T-cell (primary cell): ENCODE data around the gene AMZ1. TPM values are rescaled to one million over a fixed set of nuclear protein-coding genes. Genes with fewer than 3 reads are reported as not detected.

Experiments
- ATAC-seq, 4 experiments: fragments of 200-7000 bp in 3 of 4; fragments of 150-1000 bp in 1 of 4; cut with Tn5 transposase; replicated peaks in 1 of 4; 1 replicate in 3 of 4; 2 replicates in 1 of 4; pipeline ENCODE4 v1.10.0; 2021; ENCODE audit warnings: moderate library complexity in 3 of 4, mild to moderate bottlenecking in 2 of 4, moderate number of reproducible peaks in 1 of 4
- CTCF ChIA-PET, 2 donors: fragments of 300-600 bp; sonication (Branson Sonifier 250); formaldehyde crosslinking; loops; one replicate each; lab custom pipeline; 2022; ENCODE audit warnings: antibody characterized with exemption in 2 of 2; lab: Charles Lee
- POLR2A ChIA-PET, 2 donors: fragments of 300-600 bp; sonication (Branson Sonifier 250); formaldehyde crosslinking; loops; one replicate each; lab custom pipeline; 2022; ENCODE audit warnings: antibody characterized with exemption in 2 of 2; lab: Charles Lee
- DNase-seq, 35 experiments: peaks; one replicate each; pipeline versions ENCODE4 v3.0.0 to v3.0.0-alpha.2; 2013 to 2023
- H3K27ac ChIP-seq: one replicate; pipeline ENCODE4 v1.5.1; 2013; ENCODE audit warnings: low read length
- H3K27me3 ChIP-seq, 2 experiments: replicated peaks in 1 of 2; 1 replicate in 1 of 2; 2 replicates in 1 of 2; pipeline versions ENCODE4 v1.6.1 to v1.7.0; 2013; ENCODE audit warnings: low read length in 1 of 2, mixed read lengths in 1 of 2; ENCODE audit not compliant: control insufficient read depth in 2 of 2, insufficient read depth in 2 of 2; ENCODE audit errors: extremely low read depth in 1 of 2
- H3K36me3 ChIP-seq, 2 donors: 1 replicate in 1 of 2; 2 replicates in 1 of 2; pipeline versions ENCODE4 v1.6.1 to v1.7.0; 2013; ENCODE audit warnings: low read length in 1 of 2; ENCODE audit not compliant: control insufficient read depth in 2 of 2, insufficient read depth in 1 of 2; ENCODE audit errors: extremely low read depth in 1 of 2
- H3K4me1 ChIP-seq, 2 experiments: 1 replicate in 1 of 2; 2 replicates in 1 of 2; pipeline versions ENCODE4 v1.6.1 to v1.7.0; 2013; ENCODE audit warnings: low read length in 2 of 2, mixed read lengths in 1 of 2; ENCODE audit not compliant: insufficient read depth in 2 of 2, control insufficient read depth in 1 of 2; ENCODE audit errors: extremely low read depth in 1 of 2
- H3K4me3 ChIP-seq, 2 donors: 1 replicate in 1 of 2; 2 replicates in 1 of 2; pipeline versions ENCODE4 v1.5.1 to v1.7.0; 2013; ENCODE audit warnings: mild to moderate bottlenecking in 2 of 2, low read length in 1 of 2, moderate library complexity in 1 of 2; ENCODE audit not compliant: control insufficient read depth in 1 of 2; ENCODE audit errors: extremely low read depth in 1 of 2
- H3K9me3 ChIP-seq: 2 replicates; pipeline ENCODE4 v1.7.0; 2013
- H3K27ac Mint-ChIP-seq, 2 donors: one replicate each; pipeline ENCODE4 v1.8.0; 2020 to 2021; ENCODE audit warnings: mild to moderate bottlenecking in 2 of 2, mixed read lengths in 2 of 2
- H3K27me3 Mint-ChIP-seq, 2 donors: one replicate each; pipeline ENCODE4 v1.8.0; 2021 to 2022; ENCODE audit warnings: mixed read lengths in 2 of 2
- H3K36me3 Mint-ChIP-seq: one replicate; pipeline ENCODE4 v1.8.0; 2021; ENCODE audit warnings: mixed read lengths
- H3K4me1 Mint-ChIP-seq, 3 donors: one replicate each; pipeline ENCODE4 v1.8.0; 2020 to 2022; ENCODE audit warnings: mixed read lengths in 3 of 3, mild to moderate bottlenecking in 1 of 3
- H3K4me3 Mint-ChIP-seq, 3 donors: one replicate each; pipeline ENCODE4 v1.8.0; 2020 to 2022; ENCODE audit warnings: mild to moderate bottlenecking in 3 of 3, mixed read lengths in 3 of 3, moderate library complexity in 3 of 3
- H3K9me3 Mint-ChIP-seq, 3 donors: one replicate each; pipeline ENCODE4 v1.8.0; 2020 to 2022; ENCODE audit warnings: mixed read lengths in 3 of 3
- WGBS: methylation state at CpG from one replicate; pipeline ENCODE4 v1.1.5; 2013; ENCODE audit warnings: missing lambda C conversion rate; ENCODE audit not compliant: insufficient coverage; 5-methylcytosine and 5-hydroxymethylcytosine counted together
- total RNA-seq, 35 experiments: library from RNA in 6 of 35; stranded (reverse) in 6 of 35; fragments of 120-200 nt in 1 of 35; gene quantifications; one replicate each; pipeline versions ENCODE4 v1.2.1 to v1.2.4 and lab custom pipeline; 2013 to 2026

AMZ1 gene
- total RNA-seq, 5 donors from 2014 or later (not counting 1 experiment from before 2014, with no cell fraction given): 0.09 to 0.79 (median 0.30) TPM

DNA sequence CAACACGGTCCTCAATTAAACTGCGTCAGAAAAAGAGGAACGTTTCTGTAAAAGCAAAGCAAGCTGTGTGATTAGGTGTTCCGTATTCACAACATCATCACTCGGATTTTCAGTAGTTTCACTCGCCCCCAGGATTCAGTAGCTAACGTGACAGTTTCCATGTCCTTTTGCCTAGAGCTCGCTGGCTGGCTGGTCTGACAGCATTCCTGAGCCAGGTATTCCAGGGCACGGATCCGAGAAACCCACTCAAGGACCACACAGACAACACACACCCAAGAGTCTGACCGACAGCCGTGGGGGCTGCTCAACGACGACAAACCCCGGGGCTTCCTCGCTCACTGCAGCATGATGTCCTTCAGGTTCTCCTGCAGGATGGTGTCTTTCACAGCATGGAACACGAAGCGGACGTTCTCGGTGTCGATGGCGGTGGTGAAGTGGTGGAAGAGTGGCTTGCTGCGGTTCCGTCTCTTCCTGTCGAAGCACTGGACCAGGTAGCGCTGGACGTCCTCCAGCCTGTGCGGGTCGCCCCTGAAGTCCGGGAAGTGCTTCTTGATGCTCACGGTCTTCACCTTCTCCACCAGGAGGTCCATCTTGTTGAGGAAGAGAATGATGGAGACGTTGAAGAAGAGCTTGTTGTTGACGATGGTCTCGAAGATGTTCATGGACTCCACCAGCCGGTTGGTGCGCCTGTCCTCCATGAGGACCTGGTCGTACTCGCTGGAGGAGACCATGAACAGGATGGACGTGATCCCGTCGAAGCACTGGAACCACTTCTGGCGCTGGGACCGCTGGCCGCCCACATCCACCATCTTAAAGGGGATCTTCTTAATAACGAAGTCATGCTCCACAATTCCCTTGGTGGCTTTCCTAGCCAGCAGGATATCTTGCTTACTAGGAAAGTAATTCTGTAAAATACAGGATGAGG, 43.1 kb downstream of the AMZ1 start:
- DNase-seq (peak in 1 of 35 experiments; percentile 6), ATAC-seq (no peak)
- no peaks in the 10 kb centered on the region for H3K27me3 ChIP-seq
- H3K36me3 ChIP-seq: peaks cover 8 to 15% of the 10 kb centered on the region in 2 donors
- ChIA-PET POLR2A (no interaction called here), CTCF (no interaction called here)
- WGBS: 97% methylated on average over 29 of the region's 45 CpGs
- H3K4me3 ChIP-seq: no peak overlapping the region
- no peaks in the 10 kb centered on the region for H3K9me3 ChIP-seq
- no peaks in the 10 kb centered on the region for H3K27me3 Mint-ChIP-seq
- no peak overlapping the region for H3K4me3 Mint-ChIP-seq
- H3K9me3 Mint-ChIP-seq: no peaks in the 10 kb centered on the region
- no peak overlapping the region for H3K27ac ChIP-seq
- peaks cover 51% of the 10 kb centered on the region for H3K36me3 Mint-ChIP-seq
- H3K27ac Mint-ChIP-seq: no peak overlapping the region
- H3K4me1 ChIP-seq: peaks cover 3 to 13% of the 10 kb centered on the region in 2 experiments
- H3K4me1 Mint-ChIP-seq: peaks cover 16 to 22% (median 20%) of the 10 kb centered on the region in 3 donors

DNA sequence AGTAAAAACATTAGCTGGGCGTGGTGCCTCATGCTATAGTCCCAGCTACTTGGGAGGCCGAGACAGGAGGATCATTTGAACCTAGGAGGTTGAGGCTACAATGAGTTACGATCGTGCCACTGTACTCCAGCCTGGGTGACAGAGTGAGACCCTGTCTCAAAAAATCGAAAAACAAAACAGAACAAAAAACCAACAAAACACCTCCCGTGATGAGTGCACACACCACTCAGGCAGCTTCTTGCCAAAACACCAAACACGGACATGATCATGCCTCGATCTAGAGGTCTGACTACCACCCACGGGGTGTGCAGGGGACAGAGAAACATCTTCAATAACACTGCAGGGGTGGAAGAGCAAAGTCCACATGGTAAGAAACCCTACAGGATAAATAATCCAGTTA, 44.4 kb downstream of the AMZ1 start:
- peak overlapping the region in 1 of 2 donors; percentile 1 for H3K27ac Mint-ChIP-seq
- Histone ChIP-seq H3K4me3 (no peak overlapping the region), H3K9me3 (no peaks in the 10 kb centered on the region), H3K4me1 (peaks cover 3 to 13% of the 10 kb centered on the region in 2 experiments), H3K27ac (no peak overlapping the region), H3K27me3 (no peaks in the 10 kb centered on the region), H3K36me3 (peaks cover 8 to 15% of the 10 kb centered on the region in 2 donors)
- H3K9me3 Mint-ChIP-seq: no peaks in the 10 kb centered on the region
- H3K36me3 Mint-ChIP-seq: peaks cover 44% of the 10 kb centered on the region
- ChIA-PET POLR2A (no interaction called here), CTCF (interaction anchor here in 1 of 2 donors (1.0 kb wide), 1 partner anchor 9 kb away, joined by 3 read pairs; no protein-coding TSS in a partner anchor)
- 87% methylated on average over 4 of the region's 9 CpGs for WGBS
- peaks cover 21 to 27% (median 26%) of the 10 kb centered on the region in 3 donors for H3K4me1 Mint-ChIP-seq
- no peak for DNase-seq
- H3K4me3 Mint-ChIP-seq: no peak overlapping the region
- no peaks in the 10 kb centered on the region for H3K27me3 Mint-ChIP-seq
- ATAC-seq: no peak

DNA sequence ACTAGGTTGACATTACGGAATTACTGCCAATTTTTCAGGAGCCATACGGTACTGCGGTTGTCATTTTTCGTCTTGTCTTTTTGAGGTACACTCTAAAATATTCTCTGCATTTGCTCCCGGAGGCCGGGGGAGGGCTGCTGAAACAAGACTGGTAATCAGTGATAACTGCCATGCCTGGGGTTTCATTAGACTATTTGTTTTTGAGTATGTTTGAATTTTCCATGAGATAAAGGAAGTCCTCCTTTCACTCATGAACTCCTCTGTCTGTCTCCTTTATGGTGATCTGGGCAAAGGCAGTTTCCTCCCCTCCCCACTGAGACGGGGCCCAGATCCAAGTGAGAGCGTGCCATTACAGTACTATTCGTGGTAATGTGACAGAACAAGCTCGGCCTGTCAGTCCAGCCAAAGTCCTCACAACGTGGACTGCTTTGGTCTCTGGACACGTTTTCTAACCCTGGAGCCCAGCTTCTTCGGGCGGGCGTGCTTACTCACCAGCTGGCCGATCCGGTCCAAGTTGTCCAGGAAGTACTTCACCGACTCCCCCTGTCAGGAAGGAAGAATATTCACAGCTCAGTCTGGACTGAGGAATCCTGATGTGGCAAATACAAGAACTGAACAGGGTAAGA, 45.1 kb downstream of the AMZ1 start:
- H3K27ac ChIP-seq: no peak overlapping the region
- peaks cover 3 to 13% of the 10 kb centered on the region in 2 experiments for H3K4me1 ChIP-seq
- ChIA-PET POLR2A (no interaction called here), CTCF (no interaction called here)
- H3K36me3 ChIP-seq: peaks cover 8 to 15% of the 10 kb centered on the region in 2 donors
- no peak for ATAC-seq
- H3K4me3 ChIP-seq: no peak overlapping the region
- peak overlapping the region in 1 of 2 donors; percentile 3 for H3K27ac Mint-ChIP-seq
- H3K4me3 Mint-ChIP-seq: no peak overlapping the region
- 85% methylated on average over 16 of the region's 18 CpGs for whole genome bisulfite sequencing
- peaks cover 21 to 27% (median 26%) of the 10 kb centered on the region in 3 donors for H3K4me1 Mint-ChIP-seq
- H3K9me3 Mint-ChIP-seq: no peaks in the 10 kb centered on the region
- H3K9me3 ChIP-seq: no peaks in the 10 kb centered on the region
- H3K27me3 Mint-ChIP-seq: no peaks in the 10 kb centered on the region
- no peak for DNase-seq
- H3K27me3 ChIP-seq: no peaks in the 10 kb centered on the region
- peaks cover 42% of the 10 kb centered on the region for H3K36me3 Mint-ChIP-seq

DNA sequence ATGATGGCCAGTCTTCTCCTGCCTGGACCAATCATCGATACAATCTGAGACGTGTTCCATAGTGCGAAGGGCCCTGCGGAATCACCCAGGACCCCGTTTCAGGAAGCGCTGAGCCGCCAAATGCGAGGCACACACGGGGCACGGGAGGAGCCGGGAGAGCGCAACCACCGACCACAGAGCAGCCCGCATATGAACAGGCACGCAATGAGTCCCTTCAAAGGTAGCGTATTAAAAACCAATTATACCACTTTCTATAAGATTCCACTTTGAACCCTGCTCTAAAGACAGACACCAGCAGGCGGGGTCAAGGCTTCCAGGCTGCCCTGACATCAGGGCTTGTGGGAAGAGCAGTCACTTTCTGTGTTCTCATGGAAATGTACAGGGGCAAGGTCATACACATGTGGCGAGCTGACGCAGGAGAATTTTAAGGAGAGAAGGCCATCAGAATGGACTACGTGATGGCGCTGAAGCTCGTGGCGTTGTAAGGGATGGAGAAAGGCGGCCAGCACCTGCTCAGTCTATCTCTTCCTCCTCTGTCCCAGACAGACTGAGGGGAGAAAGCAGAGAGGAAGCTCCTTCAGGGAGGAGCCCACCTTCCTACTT, 46.2 kb downstream of the AMZ1 start:
- 76% methylated on average over 16 of the region's 24 CpGs for WGBS
- no peak for ATAC-seq
- no peaks in the 10 kb centered on the region for H3K9me3 Mint-ChIP-seq
- POLR2A ChIA-PET: interaction anchor here in 1 of 2 donors (0.5 kb wide), 1 partner anchor 64 kb away, joined by 4 read pairs; no protein-coding TSS in a partner anchor
- H3K27me3 ChIP-seq: no peaks in the 10 kb centered on the region
- peaks cover 22 to 28% (median 27%) of the 10 kb centered on the region in 3 donors for H3K4me1 Mint-ChIP-seq
- CTCF ChIA-PET: no interaction called here
- H3K27me3 Mint-ChIP-seq: no peaks in the 10 kb centered on the region
- peak overlapping the region in 1 of 3 donors; percentile 66 for H3K4me3 Mint-ChIP-seq
- no peaks in the 10 kb centered on the region for H3K9me3 ChIP-seq
- peaks cover 3 to 13% of the 10 kb centered on the region in 2 experiments for H3K4me1 ChIP-seq
- no peak overlapping the region for H3K27ac ChIP-seq
- H3K4me3 ChIP-seq: no peak overlapping the region
- no peak overlapping the region for H3K27ac Mint-ChIP-seq
- peak in 1 of 35 experiments; percentile 6 for DNase-seq
- peaks cover 40% of the 10 kb centered on the region for H3K36me3 Mint-ChIP-seq
- H3K36me3 ChIP-seq: peaks cover 8 to 15% of the 10 kb centered on the region in 2 donors

DNA sequence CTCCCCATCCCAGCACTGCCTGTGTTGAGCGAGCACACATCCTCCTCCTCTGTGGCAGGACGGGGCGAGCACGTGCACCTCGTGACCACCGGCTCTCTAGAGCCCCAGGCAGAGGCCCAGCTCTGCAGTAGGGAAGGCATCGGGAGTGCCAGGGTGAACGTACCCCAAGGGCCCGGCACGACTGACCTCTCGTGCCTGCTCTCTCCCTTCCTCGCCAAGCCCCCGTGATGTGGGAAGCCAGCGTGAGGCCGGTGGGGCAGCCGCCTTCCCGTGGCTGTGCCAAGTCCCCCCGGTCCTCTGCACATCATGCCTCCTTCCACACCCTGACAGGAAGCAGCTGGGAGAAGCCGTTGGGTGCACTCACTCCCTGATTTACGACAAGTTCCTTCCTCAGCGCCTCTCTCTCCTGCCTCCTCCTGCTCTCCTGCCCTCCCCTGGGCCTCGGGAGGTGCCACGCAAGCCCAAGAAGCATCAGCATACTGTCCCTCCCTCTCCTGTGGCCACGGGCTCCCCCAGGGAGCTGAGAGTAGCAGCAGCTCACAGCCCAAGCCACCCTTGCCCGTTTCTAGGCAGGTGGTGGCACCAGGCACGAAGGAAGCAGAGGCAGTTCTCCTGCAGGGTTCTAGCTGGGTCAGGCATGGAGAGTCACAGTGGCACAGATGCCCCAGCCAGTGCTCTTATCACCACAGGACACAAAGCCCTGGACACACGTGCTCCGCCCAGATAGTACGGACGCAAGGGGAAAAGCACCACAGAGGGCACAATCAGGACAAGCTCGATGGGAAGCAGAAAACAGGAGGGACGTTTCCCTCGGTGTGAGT, 47.0 kb downstream of the AMZ1 start:
- peaks cover 22 to 29% (median 28%) of the 10 kb centered on the region in 3 donors for H3K4me1 Mint-ChIP-seq
- H3K9me3 Mint-ChIP-seq: no peaks in the 10 kb centered on the region
- H3K27ac Mint-ChIP-seq: no peak overlapping the region
- Histone ChIP-seq H3K4me1 (peaks cover 3 to 13% of the 10 kb centered on the region in 2 experiments), H3K27ac (no peak overlapping the region), H3K4me3 (peak overlapping the region in 1 of 2 donors; percentile 33), H3K27me3 (no peaks in the 10 kb centered on the region), H3K9me3 (no peaks in the 10 kb centered on the region), H3K36me3 (peaks cover 8 to 15% of the 10 kb centered on the region in 2 donors)
- 48% methylated on average over 33 of the region's 33 CpGs for WGBS
- no peaks in the 10 kb centered on the region for H3K27me3 Mint-ChIP-seq
- POLR2A ChIA-PET: interaction anchor here in 1 of 2 donors (0.5 to 0.6 kb wide), 2 partner anchors 64 to 98 kb away, joined by 3 to 4 read pairs; no protein-coding TSS in a partner anchor
- CTCF ChIA-PET: no interaction called here
- DNase-seq (peak in 2 of 35 experiments; percentile 11 to 43), ATAC-seq (peak; percentile 31 to 62 (median 53))
- H3K4me3 Mint-ChIP-seq: peak overlapping the region in 1 of 3 donors; percentile 66
- H3K36me3 Mint-ChIP-seq: peaks cover 35% of the 10 kb centered on the region
